ENCODE data around the gene MKS1.

DNA sequence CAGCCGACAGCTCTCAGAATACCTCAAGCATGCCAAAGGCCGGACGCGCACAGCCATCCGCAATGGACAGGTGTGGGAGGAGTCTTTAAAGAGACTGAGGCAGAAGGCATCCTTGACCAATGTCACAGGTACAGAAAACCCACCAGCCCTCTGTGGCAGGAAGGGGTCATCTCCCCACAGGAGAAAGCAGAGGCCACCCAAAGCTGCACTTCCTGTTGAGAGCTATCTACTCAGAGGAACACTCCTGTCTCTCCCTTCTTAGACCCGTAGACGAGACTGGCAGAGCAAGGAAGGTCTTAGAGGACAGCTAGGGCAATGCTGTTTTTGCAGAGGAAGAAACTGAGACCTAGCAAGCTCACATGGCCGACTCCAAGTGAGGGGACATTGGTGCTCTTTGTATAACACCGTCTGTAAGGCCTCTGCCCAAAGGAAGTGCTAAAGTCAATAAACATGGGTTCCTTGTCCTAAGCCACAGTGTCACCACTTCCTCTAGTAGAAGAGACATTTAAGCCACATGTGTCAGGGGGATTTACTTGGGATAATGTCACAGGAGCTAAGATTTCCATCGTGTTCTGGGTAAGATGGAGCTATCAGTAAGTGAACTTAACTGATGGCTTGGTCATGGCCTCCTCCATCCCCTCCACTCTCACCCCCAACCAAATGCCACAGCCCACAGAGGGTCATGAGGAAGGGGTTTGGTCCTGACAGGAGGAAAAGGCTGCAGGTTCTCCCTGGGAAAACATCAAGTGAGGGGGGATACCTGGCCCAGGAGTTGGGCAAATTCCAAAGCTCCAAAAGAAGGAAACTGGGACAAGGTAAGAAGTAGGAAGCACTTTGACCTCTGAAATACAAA is 28.7 kb upstream of the MKS1 start:
- TF ChIP-seq, protein P1, sequence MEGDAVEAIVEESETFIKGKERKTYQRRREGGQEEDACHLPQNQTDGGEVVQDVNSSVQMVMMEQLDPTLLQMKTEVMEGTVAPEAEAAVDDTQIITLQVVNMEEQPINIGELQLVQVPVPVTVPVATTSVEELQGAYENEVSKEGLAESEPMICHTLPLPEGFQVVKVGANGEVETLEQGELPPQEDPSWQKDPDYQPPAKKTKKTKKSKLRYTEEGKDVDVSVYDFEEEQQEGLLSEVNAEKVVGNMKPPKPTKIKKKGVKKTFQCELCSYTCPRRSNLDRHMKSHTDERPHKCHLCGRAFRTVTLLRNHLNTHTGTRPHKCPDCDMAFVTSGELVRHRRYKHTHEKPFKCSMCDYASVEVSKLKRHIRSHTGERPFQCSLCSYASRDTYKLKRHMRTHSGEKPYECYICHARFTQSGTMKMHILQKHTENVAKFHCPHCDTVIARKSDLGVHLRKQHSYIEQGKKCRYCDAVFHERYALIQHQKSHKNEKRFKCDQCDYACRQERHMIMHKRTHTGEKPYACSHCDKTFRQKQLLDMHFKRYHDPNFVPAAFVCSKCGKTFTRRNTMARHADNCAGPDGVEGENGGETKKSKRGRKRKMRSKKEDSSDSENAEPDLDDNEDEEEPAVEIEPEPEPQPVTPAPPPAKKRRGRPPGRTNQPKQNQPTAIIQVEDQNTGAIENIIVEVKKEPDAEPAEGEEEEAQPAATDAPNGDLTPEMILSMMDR (IDR thresholded peaks at IDR 0.05): no peak
- no peak for TF ChIP-seq CBX8 (IDR thresholded peaks at IDR 0.05)
- TF ChIP-seq POLR2A (IDR thresholded peaks at IDR 0.05; ENCODE audit: low read length): no peak
- no peak for TF ChIP-seq SMC3 (IDR thresholded peaks at IDR 0.05)
